Epithelial cell of esophagus (primary cell): ENCODE measurements around the gene KIZ.
A peak's percentile ranks its signal among the peaks of the same experiment; 100 is the strongest.

Experiments used
- DNase-seq: peaks from one replicate; pipeline ENCODE4 v3.0.0; 2010; ENCODE audit warnings: low read depth
- H3K4me3 ChIP-seq: 2 replicates; pipeline ENCODE4 v1.5.1; 2011; ENCODE audit warnings: mild to moderate bottlenecking, low read length, control low read depth
- TF ChIP-seq, protein P1 (sequence below): IDR thresholded peaks from 2 replicates; pipeline ENCODE4 v1.5.1; 2011; ENCODE audit warnings: low read depth, mild to moderate bottlenecking, low read length, control low read depth, inconsistent platforms; ENCODE audit not compliant: insufficient read depth; ENCODE audit errors: missing control alignments

The KIZ gene

GRCh38 chr20:21149344-21149743 lies 23.5 kb downstream of the KIZ start:
- no peak for DNase-seq
- no peak overlapping the region for H3K4me3 ChIP-seq
- TF ChIP-seq, protein P1, sequence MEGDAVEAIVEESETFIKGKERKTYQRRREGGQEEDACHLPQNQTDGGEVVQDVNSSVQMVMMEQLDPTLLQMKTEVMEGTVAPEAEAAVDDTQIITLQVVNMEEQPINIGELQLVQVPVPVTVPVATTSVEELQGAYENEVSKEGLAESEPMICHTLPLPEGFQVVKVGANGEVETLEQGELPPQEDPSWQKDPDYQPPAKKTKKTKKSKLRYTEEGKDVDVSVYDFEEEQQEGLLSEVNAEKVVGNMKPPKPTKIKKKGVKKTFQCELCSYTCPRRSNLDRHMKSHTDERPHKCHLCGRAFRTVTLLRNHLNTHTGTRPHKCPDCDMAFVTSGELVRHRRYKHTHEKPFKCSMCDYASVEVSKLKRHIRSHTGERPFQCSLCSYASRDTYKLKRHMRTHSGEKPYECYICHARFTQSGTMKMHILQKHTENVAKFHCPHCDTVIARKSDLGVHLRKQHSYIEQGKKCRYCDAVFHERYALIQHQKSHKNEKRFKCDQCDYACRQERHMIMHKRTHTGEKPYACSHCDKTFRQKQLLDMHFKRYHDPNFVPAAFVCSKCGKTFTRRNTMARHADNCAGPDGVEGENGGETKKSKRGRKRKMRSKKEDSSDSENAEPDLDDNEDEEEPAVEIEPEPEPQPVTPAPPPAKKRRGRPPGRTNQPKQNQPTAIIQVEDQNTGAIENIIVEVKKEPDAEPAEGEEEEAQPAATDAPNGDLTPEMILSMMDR = no peak

DNA sequence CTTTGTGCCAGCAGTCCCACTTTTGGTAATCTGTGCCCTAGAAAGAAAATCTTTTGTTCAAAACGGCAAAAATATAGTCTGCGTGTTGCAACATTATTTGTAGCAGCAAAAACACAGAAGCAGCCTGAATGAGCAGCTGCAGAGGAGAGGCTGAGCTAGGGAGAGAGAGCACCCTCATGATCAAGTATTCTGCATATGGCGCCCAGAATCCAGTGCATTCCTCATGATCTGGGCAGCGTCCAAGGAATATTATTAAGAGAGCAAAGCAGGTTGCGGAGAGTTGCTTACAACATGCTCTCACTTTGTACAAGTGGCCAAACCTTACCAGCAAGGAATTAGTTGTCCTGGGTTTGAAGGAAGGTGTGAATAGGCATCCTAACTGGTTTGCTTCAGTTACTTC lies 25.9 kb downstream of the KIZ start:
- DNase-seq = no peak
- no peak overlapping the region for H3K4me3 ChIP-seq
- TF ChIP-seq, protein P1 = no peak

- no peak overlapping the region for H3K4me3 ChIP-seq
- TF ChIP-seq, protein P1 = no peak
- DNase-seq = no peak
These were observed 28.8 kb downstream of the KIZ start for GRCh38 chr20:21154692-21155091.

DNA sequence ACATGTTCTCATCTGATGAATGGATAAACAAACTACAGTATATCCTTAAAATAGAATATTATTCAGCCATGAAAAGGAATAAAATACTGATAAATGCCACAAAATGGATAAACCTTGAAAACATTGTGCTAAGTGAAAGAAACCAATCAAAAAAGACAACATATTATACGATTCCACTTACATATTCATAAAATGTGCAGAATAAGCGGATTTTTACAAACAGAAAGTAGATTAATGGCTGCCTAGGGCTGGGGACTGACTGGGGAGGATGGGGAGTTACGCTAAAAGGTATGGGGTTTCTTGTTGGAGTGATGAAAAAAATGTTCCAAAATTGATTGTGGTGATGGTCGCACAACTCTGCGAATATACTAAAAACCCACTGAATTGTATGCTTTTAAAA lies 29.4 kb downstream of the KIZ start:
- DNase-seq = no peak
- TF ChIP-seq, protein P1 = no peak
- H3K4me3 ChIP-seq = no peak overlapping the region

DNA sequence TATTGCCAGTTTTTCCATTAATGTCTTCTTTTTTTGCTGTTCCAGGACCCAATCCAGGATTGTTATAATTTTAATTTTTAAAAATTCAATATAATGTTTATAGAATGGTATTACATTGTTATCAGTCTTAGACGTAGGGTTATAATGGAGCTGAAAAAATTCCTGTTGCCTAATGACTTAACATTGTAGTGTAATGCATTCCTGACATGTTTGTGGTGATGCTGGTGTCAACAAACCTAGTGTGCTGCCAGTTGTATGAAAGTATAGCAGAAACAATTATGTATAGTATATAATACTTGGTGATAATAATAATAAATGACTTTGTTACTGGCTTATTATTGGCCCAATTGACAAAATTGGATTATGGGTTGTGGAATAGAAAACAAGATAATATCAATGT lies 30.4 kb downstream of the KIZ start:
- TF ChIP-seq, protein P1 = no peak
- peak; percentile 59 for DNase-seq
- no peak overlapping the region for H3K4me3 ChIP-seq

DNA sequence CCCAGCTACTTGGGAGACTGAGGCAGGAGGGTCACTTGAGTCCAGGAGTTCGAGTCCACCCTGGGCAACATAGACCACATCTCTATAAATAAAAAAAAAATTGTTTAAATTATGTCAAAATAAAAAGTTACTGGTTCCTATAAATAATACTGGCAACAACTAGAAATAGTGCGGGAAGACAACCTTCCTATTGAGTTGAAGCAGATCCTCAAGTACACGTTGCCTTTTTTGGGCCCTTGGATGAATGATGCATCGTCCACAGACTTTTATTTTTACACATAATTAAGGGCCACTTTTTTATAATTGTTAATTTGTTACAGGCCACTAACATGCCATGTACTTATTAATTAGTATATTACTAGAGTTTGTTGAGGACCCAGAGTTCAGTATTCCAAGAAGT lies 31.1 kb downstream of the KIZ start:
- no peak overlapping the region for H3K4me3 ChIP-seq
- no peak for DNase-seq
- TF ChIP-seq, protein P1 = no peak

GRCh38 chr20:21159658-21160380 lies 33.9 kb downstream of the KIZ start:
- no peak for DNase-seq
- TF ChIP-seq, protein P1 = no peak
- no peak overlapping the region for H3K4me3 ChIP-seq
